NCI-H2029 treated with DMSO at 0.1 percent for 48 hours (cell line): ENCODE results near the gene SH3PXD2B.
"Not testable (repeated sequence)": the region's sequence is repeated elsewhere in the genome, so short reads cannot be mapped to it uniquely, and the experiment has no call there.

ENCODE experiments used
- DNase-seq: peaks from one replicate; lab custom pipeline; 2025; lab: John Stamatoyannopoulos, UW

The SH3PXD2B gene

DNA sequence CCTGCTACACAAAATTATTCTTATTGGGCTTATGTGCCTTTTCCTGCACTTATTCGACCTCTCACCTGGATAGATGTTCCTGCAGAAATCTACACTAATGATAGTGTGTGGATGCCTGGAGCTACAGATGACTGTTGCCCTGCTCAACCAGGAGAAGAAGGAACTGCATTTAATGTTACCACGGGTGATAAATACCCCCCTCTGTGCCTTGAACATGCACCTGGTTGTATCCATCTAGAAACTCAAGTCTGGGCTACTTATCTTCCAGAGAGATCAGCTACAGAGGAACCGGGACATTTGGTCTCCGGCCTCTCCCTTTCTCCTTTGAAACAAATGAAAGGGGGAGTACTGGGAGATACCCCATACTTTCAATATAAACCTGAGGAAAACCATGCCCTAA is 54.5 kb downstream of the SH3PXD2B start:
- DNase-seq = no peak

DNA sequence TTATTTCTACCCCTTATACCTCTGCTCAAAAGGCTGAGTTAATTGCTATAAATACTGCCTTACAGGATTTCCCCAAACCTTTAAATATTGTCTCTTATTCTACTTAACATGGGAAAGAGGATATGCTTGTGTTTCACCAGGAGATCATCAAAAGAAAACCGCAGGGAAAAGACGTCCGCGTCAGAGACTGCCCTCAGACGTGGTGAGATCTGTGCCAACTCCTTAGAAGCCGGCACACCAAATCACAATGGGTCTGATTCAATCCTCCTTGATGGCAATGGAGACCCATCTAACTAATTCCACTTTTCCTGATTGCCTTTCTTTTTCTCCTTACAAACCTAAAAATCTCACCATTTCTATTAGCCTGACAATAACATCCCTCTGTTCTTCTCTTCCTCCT is 55.0 kb downstream of the SH3PXD2B start:
- DNase-seq = no peak

- DNase-seq = not testable (repeated sequence)
Measured at GRCh38 chr5:172398645-172399044, 55.7 kb downstream of the SH3PXD2B start.

- DNase-seq = not testable (repeated sequence)
Measured at GRCh38 chr5:172396994-172397393, 57.3 kb downstream of the SH3PXD2B start.

GRCh38 chr5:172396220-172396619 is 58.1 kb downstream of the SH3PXD2B start:
- no peak for DNase-seq

GRCh38 chr5:172395483-172395882 is 58.8 kb downstream of the SH3PXD2B start:
- DNase-seq = no peak

DNA sequence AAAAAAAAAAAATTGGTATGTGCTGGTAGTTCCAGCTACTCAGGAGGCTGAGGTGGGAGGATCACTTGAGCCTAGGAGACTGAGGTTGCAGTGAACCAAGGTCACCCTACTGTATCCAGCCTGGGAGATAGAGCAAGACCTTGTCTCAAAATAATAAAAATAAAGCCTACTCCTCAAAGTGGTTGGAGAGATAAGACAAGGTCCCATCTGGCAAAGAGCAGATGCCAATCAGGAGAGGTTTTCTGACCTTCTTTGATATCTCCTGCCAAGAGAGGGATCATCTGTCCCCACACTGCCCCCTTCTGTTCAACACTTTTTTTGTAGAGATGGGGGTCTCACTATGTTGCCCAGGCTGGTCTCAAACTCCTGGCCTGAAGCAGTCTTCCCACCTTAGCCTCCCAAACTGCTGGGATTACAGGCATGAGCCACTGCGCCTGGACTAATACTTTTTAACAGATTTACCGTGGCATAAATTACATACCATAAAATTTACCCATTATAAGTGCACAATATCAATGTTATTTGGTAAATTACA is 64.7 kb downstream of the SH3PXD2B start:
- DNase-seq = no peak

GRCh38 chr5:172388246-172388733 is 66.0 kb downstream of the SH3PXD2B start:
- no peak for DNase-seq

DNA sequence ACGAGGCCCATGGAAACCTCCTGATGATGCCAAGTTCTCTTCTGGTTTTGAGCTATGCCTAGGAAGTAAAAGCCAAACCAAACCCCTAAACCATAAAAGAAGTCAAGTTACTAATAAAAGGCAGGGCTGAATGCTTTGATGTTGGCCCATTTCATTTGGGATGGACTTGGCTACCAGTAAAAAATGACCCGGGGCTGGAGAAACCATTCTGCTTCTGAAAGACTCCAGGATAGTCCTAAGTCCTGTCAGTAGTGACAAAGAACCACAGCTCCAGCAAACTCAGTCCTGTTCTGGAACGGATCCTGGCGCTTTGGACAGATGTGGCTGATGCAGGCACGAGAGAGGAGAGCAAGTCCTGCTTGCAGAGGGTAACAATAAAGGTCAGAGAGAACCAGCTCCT is 68.6 kb downstream of the SH3PXD2B start:
- no peak for DNase-seq

GRCh38 chr5:172385010-172385563 is 69.2 kb downstream of the SH3PXD2B start:
- DNase-seq = no peak

- DNase-seq = peak; percentile 83
Measured at GRCh38 chr5:172383191-172383802, 71.0 kb downstream of the SH3PXD2B start.

DNA sequence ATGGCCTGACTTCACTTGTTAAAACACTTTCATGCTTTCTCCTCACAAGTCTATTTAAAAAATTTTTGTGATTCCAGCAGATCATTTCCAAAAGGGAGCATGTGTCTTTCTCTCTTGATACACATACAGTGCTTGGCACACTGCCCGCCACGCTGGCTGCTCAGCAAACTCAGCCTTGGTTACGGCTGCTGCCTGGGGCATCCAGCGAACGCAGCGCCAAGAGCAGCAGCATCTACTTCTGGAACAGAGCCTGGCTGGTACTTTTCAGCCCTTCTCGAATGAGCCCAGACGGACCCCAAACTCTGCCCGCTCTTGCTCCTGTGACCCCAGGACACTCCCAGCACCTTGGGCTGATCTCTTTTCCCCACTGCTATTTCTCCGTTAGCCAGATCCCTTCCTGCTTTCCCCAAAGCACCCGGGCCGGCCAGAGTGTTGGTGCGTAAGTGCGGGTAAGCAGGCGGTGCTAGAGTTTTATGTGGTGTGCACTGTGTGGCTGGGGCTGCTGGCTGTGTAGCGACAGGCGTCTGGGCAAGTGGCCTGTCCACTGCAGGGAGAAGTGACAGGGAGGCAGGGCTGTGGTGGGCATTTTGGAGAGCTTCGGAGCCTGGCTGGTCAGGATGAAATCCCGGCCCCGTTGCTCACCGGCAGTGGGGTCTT is 73.2 kb downstream of the SH3PXD2B start:
- peak; percentile 48 for DNase-seq

DNA sequence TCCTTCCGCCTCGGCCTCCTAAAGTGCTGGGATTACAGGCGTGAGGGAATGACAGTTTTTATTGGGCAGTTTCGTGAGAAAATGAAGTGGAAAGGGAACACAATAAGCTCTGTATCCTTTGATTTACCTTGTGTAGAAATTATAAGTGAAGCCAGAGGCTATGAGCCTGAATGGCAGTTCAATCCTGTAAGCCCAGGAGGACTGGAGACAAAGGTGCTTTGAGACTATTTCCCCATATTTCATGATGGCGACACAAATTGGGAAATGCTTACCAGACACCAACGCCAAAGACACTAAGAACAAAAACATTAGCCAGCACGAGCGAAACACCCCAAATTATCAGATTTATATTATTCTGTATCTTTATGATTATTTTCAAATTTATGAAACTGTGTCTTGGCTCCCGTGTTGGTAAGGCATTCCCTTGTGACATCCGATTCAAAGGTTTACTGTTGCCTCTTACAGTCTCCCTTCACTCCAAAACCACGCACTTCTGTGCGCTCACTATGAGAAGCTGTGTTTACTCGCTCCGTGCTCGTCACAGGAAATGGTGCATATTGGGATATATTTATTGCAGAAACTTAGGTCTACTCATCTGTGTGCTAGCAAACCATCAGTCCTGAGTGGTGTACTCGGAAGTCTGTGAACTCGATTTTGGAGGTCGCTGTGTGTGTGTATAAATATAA is 73.9 kb downstream of the SH3PXD2B start:
- DNase-seq = peak; percentile 48

DNA sequence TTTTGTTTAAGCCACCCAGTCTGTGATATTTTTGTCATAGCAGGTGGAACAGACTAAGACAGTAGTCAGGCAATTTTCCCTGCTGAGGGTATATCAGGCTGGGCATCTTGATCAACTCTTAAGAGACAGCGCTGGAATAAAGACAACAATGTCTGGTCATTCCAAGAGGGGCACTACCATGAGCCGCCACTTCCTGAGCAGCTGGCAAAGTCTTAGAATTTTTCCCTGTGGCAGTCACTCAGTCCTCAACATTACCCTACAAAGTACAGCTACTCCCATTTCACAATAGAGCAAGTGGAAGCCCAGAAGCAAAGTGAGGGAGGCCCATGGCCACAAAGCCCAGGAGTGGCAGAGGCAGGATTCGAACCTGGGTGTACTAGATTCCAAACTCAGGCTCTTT is 74.8 kb downstream of the SH3PXD2B start:
- no peak for DNase-seq

DNA sequence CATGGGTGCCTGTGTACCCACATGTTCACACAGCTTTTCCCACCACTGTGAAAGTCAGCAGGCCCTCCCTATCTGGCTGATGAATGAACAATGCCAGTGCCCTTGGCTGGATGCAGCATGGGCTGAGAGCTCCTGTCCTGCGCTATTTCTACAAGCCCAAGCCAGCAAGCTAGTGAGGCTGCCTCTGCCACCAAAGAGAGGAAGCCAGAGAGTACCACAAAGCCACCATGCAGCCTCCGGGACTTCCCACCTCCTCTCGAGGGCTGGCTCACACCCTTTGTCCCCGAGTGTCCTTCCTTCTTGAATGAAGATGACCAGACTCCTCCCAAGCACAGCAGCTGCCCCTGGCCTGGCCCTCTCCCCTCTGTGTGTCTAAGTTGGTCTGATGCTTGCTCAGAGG is 76.5 kb downstream of the SH3PXD2B start:
- no peak for DNase-seq

DNA sequence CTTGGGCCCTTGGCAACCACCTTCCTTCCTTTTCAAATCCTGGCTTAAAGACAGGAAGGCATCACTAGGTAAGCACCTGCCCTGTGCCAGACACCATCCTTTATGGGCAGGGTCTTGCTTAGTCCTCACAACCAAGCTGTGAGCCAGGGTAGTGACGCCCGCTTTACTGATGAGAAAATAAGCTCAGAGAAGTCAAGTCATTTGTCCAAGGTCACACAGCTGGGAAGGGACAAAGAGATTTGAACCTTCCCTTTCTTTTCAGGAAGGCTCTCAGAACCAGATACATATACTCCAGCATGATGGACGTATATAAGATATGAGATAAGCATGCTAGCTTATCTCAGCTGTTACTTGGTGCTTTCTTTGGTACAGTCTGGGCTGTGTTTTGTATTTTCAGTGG is 76.9 kb downstream of the SH3PXD2B start:
- DNase-seq = no peak

DNA sequence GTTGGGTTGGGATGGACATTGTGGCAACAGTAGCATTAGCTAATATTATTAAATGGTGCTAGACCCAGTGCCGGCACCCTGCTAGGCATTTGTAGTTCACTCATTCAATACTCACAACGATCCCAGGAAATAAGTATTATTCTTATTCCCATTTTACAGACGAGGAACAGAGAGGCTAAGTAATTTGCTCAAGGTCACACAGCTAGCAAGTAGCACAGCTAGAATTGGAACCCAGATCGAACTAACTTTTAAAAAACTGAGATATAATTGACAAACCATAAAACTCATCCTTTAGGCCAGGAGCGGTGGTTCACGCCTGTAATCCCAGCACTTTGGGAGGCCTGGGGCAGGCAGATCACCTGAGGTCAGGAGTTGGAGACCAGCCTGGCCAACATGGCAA is 79.5 kb downstream of the SH3PXD2B start:
- no peak for DNase-seq

DNA sequence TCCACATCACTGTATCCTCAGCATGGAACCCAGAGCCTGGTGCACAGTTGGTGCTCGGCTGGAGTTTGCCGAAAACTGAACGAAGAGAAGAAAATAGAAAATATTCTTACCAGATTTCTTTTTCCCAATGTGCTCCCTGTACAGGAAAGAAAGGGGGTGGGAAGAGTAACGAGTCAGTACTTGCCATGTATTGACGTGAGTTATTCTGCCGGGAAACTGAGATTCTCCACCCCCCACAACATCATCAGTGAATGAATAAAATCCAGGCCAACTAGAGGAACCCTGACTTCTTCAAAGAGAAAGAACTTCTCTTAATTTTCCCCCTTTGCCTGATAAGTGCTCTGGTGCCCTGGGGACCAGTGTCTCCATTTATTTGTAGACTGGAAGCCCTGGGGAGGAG is 80.6 kb downstream of the SH3PXD2B start:
- no peak for DNase-seq

DNA sequence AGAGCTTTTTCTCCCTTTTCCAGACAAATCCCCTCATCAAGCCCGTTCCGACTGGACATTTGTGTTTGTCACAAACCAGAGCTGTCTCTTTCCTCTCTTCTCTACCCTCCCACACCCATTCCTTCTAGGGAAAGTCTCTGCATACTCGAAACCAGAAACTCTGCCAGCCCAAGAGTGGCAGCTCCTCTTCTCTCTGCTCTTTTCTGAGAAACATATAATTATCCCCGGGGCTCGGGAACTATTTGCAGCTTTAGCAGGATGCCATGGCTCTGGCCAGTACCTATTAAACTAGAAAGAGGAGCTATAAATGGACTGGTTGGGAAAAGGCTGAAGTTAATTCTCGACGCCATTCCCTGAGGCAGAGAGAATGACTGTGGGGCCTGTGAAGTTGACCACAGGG is 82.6 kb downstream of the SH3PXD2B start:
- DNase-seq = no peak

DNA sequence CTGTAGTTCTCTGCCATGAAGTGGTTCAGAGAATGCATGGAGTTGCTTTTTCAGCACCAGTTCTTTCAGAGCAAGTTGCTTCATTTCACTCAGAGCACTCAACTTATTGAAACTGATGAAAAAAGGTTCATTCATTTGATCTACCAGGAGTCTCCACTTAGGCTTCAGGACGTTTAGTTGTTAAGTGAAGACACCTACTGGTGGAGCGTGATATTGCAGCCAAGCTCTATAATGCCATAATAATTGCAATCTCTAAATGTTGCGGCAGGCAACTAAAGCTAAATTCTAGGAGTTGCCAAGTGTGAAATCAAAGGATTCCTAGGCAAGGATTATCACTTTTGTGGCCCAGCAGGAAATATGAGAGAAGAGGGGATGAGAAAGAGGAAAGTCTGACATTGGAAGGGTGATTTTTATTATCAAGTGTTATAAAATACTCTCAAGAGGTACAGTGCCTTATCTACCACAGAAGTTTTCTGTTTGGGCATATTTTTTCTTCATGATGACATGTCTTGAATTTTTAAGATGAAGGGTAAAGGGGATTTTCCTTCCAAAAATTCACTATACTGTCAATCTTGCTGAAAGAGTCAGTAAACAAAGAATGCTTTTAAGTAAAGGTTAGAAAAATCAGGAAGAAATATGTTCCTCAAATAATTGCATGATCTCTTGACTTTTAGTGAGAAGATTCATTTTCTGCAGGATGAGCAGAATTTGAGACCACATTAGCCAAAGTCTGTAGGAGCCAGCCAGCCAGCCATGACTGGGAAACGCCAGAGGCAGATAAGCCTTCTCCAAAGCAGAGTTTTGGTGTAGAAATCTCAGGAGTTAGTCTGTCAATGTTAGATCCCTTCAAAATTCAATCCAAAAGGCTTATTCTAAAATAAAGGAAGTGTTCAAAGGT is 83.4 kb downstream of the SH3PXD2B start:
- no peak for DNase-seq

DNA sequence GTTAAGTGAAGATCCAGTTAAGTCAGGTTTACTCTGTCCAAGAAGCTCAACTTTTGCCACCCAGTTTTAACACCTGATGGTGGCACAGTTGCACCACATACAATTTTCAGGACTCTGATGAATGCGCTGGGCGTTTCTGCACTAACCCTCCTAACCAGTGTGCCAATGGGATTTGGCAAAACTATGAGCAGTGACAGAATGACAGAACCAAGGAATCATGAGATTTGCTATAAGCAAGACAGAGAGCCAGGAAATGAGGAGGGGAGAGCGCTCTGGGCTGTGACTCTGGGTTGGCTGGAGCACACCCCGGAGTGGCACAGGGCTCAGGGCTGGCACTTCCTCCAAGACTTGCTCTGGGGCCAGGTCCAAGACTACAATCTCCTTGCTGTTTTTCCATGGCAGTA is 84.1 kb downstream of the SH3PXD2B start:
- DNase-seq = no peak

DNA sequence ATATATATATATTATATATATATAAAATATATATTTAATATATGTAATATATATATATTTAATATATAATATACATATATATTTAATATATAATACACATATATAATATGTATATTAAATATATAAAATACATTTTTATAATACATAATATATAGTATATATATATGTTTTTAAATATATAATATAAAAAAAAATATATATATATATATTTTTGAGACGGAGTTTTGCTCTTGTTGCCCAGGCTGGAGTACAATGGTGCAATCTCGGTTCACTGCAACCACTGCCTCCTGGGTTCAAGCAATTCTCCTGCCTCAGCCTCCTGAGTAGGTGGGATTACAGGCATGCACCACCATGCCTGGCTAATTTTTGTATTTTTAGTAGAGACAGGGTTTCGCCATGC is 85.6 kb downstream of the SH3PXD2B start:
- DNase-seq = not testable (repeated sequence)
